IPS-NIHi7 (cell line): ENCODE data around the gene SYT3.

Source experiments
- DNase-seq: peaks from one replicate; pipeline ENCODE4 v3.0.0; 2012; ENCODE audit warnings: mixed read lengths; ENCODE audit errors: extremely low spot score

The SYT3 gene

DNA sequence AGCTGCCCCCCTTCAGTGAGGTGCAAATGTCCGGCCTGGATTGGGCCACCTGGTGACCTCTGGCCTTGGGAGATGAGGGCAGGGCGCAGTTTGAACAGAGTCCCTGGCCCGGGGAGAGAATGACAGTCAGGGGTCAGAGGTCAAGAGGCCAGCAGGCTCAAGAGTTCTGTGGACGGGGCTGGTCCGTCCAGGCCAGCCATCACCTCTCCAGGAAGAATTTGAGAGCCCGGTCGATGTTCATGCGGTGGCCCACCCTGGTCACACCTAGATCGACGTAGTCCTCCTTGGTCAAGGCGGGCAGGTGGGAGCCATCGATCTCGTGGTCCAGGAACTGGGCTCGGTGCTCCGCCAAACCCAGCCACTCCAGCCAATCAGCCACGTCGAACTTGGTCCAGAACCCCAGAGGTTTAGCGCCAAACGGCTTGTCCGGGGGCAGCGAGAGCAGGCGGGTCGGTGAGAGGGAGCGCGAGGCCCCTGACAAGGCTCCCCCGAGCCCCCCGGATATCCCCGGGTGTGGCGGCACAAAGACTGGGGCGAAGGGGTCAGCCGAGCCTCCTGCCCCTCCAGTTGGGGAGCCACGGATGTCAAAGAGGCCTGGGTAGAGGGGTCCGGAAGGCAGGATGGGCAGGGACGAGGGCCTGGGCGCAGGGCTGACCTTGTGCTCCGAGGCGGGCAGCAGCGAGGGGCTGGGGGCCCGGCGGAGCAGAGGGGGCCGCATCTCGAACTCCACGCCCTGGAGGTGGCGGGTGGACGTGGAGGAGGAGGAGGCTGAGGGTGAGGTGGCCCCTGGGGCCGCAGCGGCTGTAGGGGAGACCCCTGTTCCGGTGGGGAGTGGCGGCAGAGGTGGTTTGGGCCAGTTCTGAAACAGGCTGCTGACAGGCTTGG is 22.3 kb upstream of the SYT3 start:
- DNase-seq, result no peak

DNA sequence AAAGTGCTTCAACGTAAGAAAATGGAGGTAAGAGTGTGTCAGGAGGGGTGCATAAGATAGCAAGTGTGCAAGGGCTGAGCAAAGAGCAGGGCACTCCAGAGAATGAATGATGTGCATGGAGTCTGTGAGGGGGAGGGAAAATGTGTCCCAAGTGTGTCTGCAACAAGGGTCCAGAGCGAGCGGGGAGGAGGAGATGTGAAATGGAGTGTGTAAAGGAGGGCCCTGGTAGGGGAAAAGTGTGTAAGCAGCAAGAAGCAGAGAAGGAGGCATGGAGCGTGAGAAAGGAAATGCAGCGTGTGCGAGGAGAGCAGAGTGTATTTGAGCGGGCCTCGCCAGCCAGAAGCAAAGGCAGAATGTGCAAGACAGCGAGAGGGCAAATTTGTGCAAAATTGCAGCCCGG is 21.3 kb upstream of the SYT3 start:
- DNase-seq, result no peak

DNA sequence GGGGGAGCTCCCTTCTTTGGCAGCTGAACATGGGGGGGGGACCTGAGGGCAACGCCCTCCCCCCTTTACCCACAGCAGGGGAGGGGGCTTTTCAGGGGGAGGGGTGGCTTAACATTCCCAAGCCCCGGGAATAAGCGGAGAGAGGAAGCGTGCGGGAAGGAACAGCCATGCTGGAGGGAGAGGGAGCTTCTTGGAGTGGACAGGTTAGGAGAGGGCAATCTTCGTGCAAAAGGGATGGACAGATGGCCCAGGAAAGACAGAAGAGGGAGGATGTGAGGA is 20.3 kb upstream of the SYT3 start:
- no peak for DNase-seq

DNA sequence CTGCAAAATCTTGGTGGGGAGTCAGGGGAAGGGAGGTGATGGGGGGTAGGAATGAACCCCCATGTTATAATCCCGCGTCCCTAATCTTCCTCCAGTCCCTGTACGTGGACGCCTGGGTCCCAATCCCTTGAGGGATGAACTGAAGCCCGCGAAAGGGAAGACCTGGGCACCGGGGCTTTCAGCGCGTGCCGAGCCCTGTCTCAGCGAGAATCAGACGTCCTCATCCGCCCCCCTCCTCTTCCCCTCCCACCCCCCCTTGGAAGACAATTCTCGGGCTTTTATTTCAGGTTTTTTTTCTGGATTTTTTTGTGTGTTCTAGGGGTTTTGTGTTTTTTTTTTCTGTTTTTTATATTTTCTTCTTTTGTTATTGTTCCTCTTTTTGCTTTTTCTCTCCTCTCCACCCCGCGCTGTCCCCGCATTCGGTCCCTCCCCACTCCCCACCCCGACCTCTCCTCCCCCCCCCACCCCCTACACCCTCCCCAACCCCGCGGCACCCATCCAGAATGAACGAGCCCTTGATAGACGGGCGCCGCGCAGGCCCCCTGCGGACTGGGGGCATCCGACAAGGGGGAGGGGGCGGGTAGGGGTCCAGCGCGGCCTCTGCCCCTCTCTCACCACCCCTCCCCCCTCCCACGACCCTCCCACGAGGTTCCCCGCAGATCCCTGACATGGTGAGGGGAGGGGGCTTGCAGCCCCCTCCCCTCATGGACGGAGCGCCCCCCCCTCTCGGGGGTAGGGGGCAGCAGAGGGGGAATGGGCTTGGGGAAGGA is 19.8 kb upstream of the SYT3 start:
- DNase-seq, result no peak

DNA sequence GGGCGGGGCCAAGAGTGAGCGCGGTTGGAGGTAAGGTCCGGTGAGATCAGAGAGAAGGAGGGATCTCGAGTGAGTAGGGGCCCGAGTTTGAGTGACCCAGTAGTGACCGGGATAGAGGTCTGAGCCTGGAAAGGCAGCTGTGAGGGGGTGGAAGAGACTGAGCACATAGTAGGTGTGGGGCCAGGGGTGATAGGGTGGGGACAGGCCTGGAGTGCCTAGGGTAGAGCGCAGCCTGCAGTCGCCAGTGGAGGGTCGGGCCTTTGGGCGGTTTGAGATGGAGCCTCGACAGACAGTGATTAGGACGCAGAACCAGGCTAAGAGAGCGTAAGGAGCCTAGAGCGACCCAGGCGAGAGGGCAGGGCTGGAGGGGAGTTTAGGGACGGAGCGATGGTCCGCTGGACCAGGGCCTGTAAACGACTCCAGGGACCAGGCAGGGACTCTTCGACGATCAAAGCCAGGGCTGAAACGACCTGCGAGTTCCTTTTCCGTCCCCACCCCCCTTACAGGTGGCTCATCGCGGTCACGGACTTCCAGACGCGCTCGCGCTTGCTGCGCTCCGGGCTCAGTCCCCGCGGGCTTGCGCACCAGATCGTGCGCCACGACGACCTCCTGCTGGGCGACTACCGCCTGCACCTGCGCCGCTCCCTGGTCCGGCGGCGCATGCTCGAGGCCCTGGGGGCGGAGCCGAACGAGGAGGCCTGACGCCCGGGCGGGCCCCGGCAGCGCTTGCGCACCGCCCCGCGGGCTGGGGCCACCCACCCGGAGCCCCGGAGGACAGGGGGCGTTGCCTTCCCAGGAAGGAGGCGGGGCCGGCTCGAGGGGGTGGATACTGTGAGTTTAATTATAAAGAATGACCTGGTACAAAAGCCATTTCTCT is 19.0 kb upstream of the SYT3 start:
- DNase-seq, result peak; percentile 98

DNA sequence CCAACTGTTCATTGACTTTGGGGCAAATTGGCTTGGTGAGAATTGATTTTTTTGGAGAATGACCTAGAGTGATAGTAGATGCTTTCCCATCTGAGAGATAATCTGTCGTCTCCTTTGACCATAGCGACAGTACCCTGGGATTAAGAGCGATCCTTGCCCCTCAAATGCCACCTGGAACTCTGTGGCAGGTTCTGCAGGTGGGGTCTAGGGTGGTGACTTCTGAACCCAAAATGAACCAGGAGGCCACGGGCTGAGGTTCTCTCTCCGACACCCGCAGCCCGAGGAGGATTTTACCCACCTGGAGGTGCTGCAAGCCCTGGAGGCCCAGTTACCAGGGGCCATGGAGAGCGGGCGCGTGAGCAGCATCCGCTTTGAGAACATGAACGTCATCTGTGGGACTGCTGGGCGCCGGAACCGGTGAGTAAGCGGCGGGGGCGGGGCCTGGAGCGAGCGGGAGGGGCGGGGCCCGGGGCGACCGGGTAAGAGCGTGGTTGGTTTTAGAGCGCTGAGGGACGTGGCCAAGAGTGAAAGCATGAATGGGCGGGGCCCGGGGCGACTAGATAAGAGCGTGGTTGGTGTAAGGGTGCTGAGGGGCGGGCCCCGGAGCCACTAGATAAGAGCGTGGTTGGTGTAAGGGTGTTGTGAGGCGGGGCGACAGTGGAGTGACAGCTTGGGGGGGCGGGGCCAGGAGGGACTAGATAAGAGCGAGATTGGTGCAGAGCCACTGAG is 18.2 kb upstream of the SYT3 start:
- peak; percentile 95 for DNase-seq

DNA sequence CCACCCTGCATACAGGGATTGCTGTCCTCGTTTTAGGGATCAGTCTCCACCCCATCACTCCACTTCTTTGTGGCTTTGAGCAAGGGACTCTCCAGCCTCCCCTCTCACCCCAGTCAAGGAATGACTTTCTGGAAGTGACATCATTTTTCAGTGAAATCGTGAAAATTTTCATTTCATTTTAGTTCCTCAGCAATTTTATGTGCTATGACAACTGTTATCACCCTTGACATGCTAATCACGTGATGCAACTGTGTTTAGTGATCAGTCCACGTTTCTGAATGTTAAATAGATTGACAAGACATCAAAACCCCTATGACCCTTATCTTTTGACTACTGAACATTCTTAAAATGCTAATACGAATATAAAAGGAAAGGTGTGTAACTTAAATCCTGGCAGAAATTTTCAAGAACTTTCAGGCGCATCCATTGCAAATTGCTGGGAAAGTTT is 17.6 kb upstream of the SYT3 start:
- no peak for DNase-seq

DNA sequence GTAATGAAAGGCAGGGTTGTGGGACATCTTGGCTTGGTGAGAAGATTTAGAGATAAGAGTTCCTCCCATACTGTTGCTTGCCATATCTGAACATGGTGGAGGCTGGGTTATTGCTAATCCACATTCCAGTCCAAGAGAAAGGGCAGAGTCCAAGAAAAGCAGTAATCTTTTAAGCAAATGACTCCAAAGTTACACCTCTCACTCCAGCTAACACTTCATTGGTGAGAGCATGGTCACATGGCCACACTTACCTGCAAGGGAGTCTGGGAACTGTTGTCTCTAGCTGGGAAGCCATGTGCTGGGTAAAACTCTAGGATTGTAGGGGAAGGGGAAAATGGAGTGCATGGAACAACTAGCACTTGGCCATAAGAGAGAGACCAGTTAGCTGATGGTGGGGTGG is 15.2 kb upstream of the SYT3 start:
- DNase-seq, result no peak

DNA sequence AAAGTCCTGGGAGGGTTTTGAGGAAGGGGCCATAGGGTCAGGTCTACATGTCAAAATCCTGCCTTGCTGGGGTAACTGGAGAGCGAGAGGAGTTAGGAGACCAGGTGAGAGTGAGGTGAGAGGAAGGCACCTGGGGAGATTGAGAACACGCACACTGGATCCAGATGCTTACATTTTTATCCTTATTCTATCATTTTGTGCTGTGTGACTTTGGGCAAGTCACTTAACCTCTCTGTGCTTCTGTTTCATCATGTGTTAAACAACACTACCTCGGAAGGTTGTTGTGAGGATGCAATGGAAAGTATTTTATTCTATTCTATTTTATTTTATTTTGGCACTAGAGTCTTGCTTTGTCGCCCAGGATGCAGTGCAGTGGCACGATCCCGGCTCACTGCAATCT is 13.0 kb upstream of the SYT3 start:
- no peak for DNase-seq

DNA sequence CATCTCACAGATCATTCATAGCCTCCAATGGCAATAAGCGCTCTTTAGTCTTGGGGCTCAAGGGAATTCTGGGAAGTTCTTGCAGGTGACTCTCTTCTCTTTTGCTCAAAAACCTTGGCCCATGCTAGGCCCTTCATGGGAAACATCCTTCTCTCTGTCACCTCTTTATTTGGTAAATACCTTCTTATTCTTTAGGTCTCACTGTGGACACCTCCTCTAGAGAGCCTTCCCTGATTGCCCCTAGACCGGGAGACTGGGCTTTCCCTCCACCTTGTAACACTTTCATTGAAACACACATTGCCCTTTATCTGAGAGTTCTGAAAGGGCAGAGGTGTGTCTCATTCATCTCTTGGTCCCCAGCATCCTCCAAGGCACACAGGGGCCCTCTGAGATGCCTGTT is 11.5 kb upstream of the SYT3 start:
- no peak for DNase-seq

DNA sequence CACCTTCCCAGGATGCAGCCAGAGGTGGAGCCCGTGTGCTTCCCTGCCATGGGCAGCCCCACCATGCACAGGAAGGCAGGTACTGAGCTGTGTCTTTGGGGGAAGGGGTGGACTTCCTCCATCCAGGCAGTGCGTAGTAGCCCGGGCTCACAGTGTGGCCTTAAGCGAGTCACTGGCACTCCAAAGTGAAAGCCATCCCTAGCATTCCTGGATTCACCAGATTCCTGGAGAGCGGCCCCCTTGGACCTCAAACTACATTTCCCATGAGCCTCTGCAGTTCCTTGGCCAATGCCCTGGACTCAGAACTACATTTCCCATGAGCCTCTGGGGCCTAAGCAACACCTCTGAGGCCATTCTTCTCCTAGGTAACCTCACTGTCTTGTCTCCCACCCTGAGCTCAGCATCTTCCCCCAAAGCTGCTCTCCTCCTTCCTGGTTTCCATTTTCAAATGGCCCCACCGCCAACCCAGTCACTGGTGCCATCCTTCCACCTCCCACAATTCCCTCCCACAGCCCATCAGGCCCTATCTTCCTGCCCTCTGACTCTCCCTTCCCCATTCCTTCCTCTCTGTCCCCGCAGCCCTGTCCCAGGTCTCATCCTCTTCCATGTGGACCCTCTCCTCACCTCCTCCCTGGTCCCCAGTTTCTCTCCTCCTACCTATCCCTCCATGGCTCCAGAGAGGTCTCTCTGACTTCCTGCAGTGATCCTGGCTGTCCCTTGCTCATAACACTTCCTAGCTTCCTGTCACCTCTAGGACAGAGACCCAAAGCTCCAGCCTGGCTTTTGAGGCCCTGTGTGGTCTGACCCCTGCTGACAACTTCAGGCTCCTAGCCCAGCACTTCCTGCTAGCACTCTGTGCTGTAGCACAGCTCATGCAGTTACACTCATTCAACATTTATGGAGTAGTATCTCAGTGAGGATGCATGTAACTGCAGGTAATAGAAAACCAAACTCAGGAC is 10.0 kb upstream of the SYT3 start, which contains the start of gene C19orf81:
TSS of gene C19orf81 (plus strand) at position 13 of the 959 bp plus-strand sequence. CDS start at position 13, 0 bp downstream.
- DNase-seq, result peak; percentile 74

DNA sequence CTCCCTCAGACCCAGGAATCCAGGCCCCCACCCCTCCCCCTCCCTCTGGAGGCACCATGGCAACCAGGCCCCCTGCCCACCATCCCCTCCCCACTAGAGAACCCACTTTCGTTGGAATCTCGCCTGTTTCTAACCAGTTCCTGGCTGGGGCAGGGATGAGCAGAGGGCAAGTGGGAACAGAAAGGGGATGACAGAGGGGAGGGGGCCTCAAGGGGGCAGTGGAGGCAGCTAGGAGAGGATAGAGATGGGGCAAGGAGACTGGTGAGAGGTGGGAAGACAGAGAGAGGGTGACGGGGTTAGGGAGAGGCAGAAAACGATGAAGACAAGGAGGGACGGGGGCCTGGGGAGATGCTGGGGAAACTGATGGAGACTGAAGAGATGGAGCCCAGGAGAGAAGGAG is 9.0 kb upstream of the SYT3 start:
- DNase-seq, result no peak

DNA sequence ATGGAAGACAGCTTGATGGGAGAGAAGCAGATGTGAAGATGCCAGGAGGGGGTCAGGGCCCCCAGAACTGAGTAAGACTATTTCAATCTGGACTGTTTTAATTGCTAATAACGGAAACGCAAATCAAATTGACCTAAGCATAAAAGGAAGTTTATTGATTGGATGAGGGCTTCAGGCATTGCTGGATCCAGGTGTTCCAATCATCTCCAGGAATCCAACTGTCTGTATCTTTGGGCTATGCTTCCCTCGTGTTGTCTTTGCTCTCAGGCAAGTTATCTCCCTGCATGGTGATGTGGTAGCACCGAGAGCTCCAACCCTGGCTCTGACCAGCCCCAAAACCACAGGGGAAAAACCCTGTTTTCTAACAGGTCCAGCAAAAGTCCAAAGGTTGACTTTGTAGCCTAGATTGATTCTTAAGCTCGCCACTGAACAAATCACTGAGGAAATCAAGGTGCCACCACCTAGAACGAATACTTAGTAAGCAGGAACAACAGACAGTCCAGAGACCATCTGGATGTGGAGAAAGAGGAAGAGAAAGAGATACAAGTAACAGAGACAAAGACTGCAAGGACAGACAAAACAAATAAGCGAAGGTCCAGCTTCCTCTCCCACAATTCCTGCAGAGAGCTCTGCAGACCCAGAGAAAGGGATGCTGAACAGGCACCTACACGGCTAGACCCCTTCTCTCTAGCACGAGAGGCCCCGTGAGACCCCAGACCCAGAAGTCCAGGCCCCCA is 8.4 kb upstream of the SYT3 start:
- DNase-seq, result no peak

DNA sequence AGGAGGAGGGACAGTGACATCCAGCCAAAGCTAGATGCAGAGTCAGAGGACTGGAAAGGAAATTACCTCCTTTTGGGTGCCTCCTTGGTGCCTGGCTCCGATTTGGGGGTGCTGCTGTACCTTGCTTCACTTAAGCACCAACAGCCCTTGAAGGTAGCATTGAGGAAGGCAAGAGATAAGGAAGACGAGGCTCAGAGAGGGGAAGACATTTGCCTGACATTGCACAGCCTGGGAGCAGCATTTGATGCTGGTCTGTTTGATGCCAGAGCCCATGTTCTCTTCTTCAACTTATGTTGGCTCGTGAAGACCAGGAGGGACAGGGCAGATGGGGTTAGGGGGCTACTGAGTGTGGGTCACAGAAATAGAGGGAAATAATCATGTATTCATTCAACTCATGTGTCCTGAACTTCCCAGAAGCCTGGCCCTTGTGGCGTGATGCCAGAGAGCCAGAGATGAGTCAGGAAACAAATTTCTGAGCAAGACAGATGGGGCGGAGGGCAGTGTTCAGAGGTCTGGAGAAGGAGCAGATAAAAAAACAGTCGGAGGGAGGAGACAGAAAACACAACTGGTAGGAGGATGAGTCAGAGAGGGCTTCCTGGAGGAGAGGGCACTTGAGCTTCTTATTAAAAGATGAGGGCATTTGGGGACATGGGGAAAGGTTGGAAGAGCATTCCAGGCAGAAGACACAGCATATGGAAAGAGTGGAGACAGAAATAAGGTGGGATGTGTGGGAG is 6.6 kb upstream of the SYT3 start:
- DNase-seq, result no peak

DNA sequence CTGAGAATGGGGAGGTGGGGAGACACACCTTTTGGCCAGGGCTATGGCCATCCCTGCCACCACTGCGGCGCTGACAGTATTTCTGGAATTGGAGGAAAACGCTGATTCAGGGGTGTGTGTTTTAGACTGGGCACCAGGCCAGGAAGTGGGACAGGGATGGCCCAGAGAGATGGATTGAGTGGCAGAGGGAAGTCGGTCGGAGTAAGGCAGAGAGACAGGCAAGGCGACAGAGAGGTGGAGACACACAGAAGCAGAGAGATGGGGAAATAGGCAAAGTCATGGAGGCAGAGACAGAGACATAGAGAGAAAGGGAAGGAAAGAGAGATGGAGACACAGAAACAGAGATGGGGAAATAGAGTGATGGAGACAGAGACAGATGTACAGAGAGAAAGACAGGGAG is 5.4 kb upstream of the SYT3 start:
- no peak for DNase-seq

DNA sequence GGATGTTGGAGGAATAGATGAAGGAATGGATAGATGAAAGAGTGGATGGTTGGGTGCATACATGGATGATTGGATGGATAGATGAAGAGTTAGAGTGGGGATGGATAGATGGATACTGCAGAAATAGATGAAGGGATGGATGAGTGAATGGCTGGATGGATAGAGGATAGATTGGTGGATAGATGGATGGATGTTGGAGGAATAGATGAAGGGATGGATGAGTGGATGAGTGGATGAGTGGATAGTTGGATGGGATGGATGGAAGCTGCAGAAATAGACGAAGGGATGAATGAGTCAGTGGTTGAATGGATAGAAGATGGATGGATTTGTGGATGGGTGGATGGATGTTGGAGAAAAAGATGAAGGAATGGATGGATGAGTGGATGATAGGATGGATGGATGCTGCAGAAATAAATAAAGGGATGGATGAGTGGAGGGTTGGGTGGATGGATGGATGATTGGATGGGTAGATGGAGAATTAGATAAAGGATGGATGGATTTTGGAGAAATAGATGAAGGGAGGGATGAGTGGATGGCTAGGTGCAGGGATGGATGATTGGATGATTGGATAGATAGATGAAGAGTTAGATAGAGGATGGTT is 4.7 kb upstream of the SYT3 start:
- no peak for DNase-seq

DNA sequence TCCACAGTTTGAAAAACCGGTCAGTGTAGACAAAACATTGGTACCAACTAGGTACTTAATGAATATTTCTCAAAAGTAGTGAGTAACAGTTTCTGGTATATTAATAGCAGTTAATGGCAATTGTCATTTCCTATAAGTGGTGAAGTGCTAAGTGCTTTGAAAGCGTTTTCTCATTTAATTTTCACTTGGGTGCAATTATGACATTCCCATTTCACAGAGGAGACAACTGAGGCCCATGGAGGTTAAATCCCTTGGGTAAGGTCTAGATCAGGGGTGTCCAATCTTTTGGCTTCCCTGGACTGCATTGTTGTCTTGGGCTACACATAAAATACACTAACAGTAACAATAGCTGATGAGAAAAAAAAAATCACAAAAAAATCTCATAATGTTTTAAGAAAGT is 687 bp upstream of the SYT3 start:
- DNase-seq, result no peak

DNA sequence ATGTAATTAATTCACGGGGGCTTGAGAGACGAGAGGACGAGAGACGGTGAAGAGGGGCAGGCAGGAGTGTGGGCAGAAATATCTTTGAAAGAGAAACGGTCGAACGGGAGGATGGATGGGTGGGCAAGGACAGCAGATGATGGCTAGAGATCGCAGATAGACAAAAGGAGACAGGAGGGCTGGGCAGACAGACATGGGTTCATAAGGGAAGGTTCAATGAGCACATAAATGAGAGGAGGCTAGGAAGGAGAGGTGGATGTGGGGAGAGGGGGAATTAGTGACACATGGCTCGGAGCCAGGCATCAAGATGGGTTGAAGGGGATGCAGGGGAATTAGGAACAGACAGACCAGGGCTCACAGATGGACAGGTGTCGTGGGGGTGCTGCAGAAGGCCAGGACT is 1.1 kb downstream of the SYT3 start:
- no peak for DNase-seq
